Forelimb muscle (tissue), 1 donor: ENCODE results near the gene LRSAM1. TPM values are rescaled to one million over a fixed set of nuclear protein-coding genes. Genes with fewer than 3 reads are reported as not detected.

Experiments used
- DNase-seq: peaks from one replicate; pipeline ENCODE4 v3.0.0-alpha.2; 2013; ENCODE audit warnings: low read depth
- polyA plus RNA-seq: library from polyadenylated mRNA; unstranded; fragments of 120-200 nt; gene quantifications from one replicate; pipeline ENCODE4 v1.2.1, GENCODE V29; 2013; ENCODE audit not compliant: insufficient read length

Gene LRSAM1
- polyA plus RNA-seq, 1 donor, result 11.9 TPM

DNA sequence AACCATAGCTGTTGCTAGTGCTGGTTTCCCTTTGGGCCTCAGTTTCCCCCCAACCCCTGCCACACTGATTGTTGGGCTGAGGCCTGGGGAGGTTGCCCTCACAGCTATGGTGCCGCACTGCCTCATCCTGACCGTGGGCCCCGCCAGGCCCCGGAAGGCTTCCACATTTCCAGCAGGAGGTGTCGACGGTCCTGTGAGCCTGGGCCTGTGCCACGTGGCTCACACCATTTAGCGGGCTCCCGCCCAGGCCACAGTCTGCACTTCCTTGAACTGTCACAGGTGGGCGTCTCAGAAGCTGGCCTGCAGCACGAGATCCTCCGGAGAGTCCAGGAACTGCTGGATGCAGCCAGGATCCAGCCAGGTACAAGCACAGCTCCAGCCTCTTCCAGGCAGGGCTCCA is 45.7 kb downstream of the LRSAM1 start:
- no peak for DNase-seq

DNA sequence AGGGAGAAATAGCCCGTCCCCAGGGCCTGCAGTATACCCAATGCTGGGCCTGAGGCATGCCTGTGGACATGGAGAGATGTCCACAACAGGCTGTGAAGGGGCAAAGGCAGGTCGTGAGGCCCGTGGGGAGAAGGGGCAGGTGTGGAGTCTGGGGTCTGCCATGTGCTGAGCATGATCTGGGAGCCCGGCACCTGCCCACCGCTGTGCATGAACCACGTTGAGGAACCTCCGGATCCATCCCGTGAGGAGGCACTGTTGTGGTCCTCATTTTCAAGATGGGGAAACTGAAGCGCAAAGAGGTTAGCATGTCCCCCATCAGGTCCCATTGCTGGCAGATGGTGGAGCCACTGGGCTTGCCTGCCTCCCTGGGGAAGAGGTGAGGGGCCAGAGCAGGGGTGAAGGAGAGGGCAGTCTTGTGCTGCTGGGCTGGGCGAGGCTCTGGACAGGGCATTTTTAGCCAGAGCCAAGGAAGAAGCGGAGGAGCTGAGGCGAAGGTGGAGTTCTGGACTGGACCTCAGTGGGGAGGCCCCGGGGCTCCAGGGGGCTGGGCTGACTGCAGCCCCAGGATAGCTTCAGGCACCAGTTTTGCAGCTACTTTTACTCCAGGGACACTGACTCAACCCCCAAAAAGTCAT is 46.5 kb downstream of the LRSAM1 start:
- no peak for DNase-seq

DNA sequence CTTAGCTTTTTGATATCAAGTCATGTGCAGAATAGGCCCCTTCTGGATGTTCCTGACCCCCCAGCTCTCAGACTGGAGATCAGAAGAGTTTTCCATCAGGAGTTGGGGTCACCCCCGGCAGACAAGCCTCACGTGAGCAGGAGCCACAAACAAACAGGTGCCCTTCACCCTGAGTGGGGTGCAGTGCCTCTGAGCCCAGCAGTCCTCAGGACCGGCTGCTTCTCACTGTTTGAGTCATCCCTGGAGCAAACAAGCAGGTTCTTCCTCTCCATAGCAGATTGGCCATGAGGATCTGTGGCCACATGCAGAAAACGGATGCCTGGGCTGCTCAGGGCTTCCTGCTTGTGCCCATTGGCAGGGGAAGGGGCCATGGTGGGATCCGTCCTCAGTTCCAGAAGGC is 47.0 kb downstream of the LRSAM1 start:
- DNase-seq, result no peak

DNA sequence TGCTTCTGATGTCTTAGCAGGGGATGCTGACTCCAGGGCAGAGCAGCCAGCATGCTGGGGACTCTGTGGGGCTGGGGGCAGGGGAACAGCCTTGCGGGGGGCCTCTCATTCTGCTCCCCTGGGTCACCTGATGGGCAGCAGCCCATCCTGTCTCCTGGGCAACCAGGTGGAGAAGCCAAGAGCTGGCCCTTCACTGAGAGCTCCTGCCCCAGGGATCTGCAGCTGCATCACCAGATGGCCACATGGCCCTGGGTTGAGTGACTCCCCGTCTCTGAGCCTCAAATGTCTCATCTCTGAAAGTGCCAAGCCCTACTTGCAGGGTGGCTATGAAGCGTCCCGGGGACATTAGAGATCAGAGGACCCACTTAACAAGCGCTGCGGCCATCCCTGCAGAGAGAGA is 49.1 kb downstream of the LRSAM1 start:
- no peak for DNase-seq

DNA sequence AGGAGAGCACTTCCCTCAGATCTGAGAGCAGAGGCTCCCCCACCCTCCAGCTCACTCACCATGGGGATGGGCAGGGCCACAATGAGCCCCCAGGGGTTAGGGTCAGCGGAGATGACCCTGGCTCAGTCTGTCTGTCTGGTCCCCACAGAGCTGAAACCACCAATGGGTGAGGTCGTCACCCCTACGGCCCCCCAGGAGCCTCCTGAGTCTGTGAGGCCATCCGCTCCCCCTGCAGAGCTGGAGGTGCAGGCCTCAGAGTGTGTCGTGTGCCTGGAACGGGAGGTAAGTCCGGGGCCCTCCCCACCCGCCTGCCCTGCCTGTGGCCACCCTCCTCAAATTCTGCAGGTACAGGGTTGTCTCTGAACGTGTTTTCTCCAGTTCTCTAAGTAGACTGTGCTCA is 49.6 kb downstream of the LRSAM1 start:
- no peak for DNase-seq

DNA sequence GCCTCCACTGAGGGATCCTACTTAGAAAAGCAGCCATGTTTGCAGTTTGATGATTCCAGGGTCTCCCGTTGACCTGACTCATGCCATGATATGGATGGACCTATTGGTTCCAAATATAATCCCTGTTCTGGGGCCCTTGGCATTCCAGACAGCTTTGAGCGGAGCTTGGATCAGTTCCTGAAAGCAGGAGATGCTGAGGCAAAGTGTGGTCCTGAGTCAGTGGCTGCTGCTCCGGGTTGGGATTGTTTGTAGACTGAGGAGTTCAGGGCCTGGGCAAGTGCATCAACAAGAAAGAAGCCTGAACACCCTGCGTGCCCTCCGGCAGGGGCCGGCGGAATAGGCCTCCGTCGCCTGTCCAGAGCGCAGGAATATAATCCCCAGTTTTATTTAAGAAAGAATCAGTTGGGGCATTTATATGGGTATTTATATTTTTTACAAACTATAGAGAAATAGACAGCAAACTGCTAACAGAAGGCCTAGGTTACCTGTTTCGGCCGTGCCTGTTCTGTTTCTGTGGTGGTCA is 50.6 kb downstream of the LRSAM1 start:
- DNase-seq, result no peak

DNA sequence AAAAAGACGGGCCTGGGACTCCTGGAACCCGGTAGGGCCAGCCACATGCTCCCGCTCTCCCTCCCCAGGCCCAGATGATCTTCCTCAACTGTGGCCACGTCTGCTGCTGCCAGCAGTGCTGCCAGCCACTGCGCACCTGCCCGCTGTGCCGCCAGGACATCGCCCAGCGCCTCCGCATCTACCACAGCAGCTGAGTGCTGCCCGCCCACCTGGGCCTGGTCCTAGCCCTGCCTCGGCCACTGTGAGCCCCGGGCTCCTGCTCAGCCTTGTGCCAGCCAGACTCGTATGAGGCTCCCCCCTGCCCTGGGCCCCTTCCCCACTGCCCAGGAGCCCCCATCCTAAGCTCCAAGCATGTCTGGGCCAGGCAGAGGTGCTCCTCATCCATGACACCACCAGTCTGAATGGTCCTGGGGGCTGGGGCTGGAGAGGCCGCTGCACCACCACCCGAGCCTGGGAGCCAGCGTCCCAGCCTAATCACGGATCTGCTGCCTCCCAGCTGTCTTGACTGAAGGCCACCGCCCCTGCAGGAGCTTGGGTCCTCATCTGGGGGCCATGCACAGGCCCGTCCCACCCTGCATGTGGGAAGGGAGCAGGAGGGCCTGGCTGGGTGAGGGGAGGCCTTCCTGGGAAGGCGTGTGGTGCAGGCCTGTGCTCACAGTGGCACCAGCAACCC is 51.5 kb downstream of the LRSAM1 start:
- no peak for DNase-seq

DNA sequence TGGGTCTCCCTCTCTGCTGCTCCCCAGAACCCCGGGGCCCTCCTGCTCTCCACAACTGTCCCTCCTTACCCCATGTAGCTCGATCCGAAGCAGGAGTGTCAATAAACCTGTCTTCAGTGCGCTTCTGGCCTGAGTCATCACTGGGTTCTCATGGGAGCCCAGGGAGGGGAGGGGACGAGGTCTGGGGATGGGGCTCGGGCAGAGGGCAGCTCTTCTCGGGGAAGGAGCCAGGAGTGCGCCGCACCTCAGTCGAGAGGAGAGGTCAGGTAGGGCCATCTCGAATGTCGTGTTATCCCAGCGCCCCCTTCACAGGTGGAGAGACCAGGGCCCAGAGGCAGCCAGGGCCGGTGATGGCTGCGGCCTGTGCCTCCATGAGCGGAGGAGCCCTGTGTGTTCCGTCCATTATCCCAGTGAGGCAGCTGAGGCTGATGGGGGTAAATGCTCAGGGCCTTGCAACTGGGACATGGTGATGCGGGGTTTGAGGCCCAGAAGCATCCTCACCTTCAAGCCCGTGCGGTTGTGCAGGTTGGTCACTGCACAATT is 52.1 kb downstream of the LRSAM1 start:
- no peak for DNase-seq

DNA sequence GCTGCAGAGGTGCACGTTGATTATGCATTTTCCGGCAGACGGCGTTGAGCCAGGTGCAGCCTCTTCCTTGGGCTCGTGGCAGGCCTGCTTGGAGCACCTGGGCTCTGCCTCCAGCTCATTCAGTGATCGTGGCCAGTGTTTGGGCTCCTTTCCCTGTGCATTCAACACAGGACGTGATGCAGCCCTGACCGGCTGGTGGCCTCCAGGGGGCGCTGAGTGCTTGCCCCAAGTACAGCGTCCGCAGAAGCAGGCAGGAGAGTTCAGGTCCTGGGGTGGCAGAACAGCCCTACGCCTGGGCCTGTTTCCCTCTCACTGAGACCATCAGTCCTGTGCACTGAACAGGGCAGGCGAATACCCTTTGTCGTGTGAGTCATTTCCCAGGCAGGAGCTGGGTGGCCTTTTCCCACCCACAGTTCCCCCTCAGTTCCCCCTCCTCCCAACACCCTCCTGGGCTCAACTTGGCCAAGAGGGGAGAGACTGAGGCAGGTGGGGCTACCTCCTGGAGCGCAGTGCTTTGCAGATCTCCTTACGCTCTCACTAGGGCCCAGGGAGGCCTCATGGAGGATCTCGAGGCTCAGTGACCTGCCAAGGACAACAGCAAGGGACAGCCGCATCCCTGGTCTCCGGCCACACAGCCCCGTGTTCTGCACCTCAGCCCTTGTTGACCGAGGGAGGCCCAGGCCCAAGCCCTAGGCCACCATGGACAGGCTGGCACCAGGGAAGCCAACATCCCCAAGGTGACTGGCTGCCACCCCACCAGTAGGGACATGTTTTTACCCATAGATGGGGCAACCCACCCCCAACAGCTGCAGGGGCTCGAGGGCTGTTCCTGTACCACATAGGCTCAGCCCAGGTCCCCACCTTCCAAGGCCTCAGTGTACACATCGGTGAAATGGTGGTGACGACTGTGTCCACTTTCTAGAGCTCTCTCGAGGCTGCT is 52.9 kb downstream of the LRSAM1 start:
- peak; percentile 39 for DNase-seq

DNA sequence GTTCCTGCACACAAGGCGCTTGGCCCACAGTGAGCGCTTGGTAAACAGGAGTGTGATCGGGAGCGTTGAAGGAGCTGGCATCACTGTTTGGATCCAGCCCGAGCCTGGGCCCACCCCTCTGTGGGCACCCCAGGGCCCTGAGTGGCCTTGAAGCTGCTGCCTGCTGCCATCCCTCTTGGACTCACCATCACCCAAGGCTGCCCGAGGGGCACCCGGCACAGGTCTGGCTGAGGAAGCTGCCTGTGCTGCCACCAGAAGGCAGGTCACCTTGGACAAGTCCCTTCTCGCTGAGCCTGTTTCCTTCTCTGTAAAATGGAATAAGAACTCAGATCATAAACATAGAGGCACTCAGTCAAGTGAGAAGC is 53.6 kb downstream of the LRSAM1 start:
- DNase-seq, result no peak

DNA sequence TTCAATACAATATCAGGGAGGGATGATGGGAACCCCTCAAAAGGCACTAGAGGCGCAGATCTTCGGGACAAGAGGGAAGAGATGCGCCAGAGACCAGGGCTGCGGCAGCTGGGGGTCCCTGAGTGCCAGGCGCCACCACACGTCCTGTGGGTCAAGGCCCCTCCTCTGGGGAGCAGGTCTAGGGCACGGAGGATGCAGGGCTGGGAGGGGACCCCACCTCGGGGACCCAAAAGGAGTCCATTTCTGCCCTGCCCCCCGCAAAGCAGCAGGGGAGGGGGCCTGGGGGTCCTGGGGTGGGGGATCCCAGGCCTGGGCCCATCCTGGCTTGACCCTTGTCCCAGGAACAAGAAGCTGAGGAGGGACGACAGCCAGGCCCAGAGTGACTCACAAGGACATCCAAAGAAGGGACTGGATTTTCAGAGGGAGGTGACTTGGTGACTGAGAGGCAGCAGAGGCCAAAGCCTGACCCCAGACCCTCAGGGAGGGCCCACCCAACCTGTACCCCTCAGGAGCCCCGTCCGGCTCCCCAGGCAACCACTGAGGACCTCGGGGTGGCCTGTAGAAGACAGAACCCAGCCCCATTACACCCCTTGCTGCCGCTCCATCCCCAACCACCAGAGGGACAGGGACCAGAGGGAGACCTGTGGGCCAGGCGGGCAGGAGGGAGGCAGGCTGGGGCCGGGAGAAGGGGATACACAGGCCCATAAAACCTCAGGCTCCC is 54.2 kb downstream of the LRSAM1 start:
- no peak for DNase-seq

DNA sequence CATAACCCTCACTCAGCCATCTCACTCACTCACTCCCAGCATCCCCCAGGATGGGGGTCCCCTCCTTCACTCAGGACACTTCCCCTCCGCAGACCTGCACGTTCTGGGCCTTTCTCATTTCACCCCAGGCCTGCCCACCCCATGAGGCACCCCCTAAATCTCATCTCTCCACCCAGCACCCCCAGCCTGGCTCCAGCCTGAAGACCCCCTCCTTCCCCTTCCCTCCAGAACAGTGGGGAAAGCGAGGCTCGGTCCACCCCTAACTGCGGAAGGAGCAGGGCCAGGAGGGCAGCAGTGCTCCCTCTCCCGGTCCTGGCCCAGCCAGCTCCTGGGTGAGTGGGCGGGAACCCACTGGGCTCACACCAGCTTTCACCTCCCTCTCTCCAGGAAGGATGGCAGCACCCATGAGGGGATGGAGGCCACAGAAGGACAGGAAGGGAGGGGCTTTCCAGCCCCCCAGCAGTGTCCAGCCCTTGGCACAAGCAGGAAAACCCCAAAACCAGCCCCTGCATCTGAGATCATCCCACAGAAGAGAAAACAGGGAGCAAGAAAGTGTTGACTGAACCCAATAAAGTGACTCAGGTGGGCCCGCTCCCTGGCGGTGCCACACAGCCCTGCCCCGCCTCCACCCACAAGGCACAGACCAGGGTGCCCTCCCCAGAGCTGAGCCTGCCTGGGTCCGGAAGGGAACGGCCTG is 55.0 kb downstream of the LRSAM1 start:
- DNase-seq, result no peak

DNA sequence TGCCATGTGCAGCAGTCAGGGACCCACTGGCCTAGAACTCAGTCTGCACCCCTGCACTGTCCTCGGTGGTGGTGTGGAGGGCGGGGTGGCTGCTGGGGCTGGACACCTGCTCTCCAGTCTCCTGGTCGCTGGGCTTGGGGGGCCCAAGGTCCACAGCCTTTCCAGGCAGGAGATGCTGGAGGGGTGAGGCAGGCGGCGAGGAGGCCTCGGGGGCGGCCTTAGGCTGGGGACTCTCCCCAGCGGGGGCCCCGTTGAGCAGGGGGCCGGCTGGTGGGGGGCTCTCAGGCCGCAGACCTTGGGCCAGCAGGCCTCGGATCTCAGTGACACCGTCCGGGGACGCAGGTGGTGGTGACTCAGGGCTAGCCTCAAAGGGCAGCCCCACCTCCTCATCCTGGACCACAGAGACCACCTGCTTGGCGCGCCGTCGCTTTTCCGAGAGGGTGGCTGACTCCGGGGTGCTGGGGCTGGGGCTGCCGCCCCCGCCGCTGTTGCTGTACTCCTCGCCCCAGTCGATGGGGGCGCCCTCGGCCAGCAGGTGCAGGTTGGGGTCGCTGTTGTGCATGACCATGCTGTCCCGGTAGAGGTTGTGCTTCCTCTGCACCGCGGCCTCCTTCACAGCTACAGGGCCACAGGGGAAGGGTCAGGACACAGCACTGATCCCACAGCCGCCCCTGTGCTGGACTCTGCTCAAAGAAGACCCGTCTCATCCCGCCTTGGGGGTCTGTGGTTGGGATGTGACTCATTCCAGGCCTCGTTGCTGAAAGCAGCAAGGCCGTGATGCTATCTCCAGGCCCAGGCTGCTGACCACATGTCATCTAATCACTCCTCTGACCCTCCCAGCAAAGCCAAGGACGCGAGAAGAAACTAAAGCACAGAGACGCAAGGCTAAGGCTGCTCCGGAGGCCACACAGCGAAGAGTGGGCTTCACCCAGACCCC is 55.8 kb downstream of the LRSAM1 start:
- DNase-seq, result no peak

DNA sequence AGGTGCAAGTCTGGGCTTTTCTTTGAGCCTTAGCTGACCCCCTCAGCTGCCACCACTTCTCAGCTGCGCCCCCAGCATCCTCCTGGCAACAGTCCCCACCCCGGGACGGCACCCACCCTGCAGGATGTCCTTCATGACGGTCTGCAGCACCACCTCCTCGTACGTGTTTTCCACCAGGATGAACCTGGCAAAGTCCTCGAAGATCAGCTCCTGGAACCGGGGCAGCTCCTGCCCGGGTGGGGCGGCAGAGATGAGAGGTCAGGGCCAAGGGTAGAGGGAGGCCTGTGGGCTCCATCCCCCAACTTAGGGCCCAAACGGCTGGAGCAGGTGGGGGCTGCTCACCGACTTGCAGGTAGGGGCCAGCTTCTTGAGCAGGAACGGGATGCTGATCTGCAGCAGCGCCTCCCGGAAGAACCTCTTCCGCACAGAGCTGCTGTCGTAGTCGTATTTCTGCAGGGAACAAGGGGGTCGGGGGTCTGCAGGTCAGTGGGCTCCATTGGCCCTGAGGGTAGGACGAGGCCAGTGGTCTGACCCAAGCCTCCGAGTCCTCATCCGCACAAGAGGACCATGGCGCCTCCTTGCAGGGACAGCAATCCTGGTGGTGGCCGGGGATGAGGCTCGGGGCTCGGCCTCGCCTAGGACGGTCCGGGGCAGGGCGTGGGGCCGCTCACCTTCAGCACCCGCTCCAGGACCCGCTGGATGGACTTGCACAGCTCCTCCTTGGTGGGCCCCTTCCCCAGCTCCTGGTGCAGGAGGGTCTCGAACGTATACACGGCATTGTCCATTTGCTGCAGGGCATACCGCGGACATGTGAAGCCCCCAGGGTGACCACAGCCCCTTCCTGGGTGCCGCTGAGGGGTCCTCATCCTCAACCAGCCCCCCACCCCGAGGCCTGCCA is 56.7 kb downstream of the LRSAM1 start:
- no peak for DNase-seq

DNA sequence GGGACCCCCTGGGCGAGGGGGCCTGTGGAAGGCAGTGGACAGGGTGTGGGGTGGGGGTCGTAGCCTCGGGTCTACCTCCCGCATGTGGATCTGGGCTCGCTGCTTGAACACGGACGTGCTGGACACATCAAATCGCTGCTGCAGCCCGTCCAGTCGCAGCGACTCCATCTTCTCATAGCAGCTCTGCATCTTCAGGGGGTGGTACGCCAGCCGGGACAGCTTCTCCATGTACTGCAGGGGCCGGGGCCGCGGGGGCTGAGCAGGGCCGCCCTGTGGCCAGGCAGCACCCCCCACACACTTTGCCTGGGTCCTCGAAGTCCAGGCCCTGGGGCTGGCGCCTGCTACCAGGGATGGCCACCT is 57.6 kb downstream of the LRSAM1 start:
- no peak for DNase-seq

DNA sequence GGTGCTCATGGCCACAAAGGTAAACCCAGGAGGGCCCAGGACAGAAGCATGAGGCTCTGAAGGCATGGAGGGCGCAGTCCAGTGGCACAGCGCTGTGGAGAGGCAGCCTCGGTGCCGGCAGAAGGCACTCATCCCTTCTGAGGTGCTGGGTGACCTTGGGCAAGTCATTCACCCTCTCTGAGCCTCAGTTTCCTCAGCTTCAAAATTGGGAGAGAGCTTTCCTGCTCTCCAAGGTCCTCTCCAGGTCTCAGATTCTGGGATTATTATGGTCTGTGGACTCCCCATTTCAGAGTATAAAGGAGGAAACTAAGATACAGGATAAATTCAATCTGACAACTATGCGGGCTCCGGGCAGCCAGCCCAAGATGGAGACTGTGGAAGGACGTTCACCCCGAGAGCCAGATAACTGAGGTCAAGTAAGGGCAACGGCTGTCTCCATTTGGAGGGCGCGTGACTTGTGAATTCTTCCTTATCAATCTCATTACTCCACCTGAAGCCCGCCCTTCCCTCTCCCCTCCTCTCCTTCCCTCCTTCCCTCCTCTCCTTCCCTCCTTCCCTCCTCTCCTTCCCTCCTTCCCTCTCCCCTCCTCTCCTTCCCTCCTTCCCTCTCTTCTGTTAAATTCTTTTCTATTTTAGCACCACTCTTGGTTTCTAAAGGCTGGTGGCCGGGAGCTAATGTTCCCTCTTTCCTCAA is 58.1 kb downstream of the LRSAM1 start:
- no peak for DNase-seq

DNA sequence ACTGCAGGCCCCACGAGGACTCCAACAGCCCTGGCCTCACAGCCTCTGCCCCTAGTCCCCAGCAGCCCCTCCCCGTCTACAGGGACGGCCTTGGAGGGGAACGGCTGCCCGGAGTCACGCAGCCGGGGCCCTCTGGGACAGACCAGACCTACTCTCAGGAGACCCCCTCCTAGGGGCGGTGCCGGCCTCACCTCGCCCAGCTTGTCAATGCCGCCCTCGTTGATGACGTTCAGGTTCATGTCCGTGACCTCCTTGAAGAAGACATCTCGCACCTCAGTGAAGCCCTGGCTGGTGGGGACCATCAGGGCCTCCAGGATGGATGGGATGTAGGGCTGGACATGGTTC is 58.6 kb downstream of the LRSAM1 start:
- no peak for DNase-seq

DNA sequence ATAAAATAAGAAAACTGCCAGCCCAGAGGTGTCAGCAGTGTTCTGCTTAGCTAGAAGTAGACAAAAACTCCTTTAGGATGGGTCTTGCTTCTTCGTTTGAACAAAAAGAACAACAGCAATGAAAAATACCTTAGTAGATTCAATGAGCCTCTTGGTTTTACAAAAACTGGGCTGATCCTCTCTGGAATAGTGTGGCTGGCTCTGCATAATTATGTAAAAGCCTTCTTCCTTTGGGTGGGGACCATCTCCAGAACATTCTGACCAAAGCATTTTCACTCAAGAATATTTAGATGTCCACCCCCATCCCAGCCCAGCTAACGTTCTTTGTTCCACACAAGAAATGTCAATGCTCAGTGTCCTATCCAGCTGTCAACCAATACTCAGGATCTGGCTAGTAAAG is 63.2 kb downstream of the LRSAM1 start:
- DNase-seq, result no peak
